CD4-positive, alpha-beta T cell treated with Interleukin-4 for 1 hour (primary cell): ENCODE data around the gene PDE4D.

ENCODE experiments used
- DNase-seq, 2 donors: peaks; one replicate each; pipeline ENCODE4 v3.0.0-alpha.2; 2020 to 2022

Gene PDE4D

GRCh38 chr5:59158637-59159391, 734.7 kb downstream of the PDE4D start:
- no peak for DNase-seq

GRCh38 chr5:59158165-59158564, 735.4 kb downstream of the PDE4D start:
- DNase-seq, result no peak

- no peak for DNase-seq
Measured at GRCh38 chr5:59157068-59157467, 736.5 kb downstream of the PDE4D start.

- DNase-seq, result peak in 1 of 2 donors; percentile 5
Measured at GRCh38 chr5:59152701-59153245, 740.8 kb downstream of the PDE4D start.

GRCh38 chr5:59151162-59151889, 742.2 kb downstream of the PDE4D start:
- no peak for DNase-seq

- DNase-seq, result no peak
Measured at GRCh38 chr5:59149827-59150226, 743.7 kb downstream of the PDE4D start.

GRCh38 chr5:59149271-59149670, 744.3 kb downstream of the PDE4D start:
- no peak for DNase-seq

GRCh38 chr5:59146729-59147128, 746.8 kb downstream of the PDE4D start:
- peak in 1 of 2 donors; percentile 30 for DNase-seq

- DNase-seq, result no peak
Measured at GRCh38 chr5:59143926-59144333, 749.6 kb downstream of the PDE4D start.

- no peak for DNase-seq
Measured at GRCh38 chr5:59142927-59143326, 750.6 kb downstream of the PDE4D start.

- DNase-seq, result no peak
Measured at GRCh38 chr5:59142138-59142537, 751.4 kb downstream of the PDE4D start.

- DNase-seq, result no peak
Measured at GRCh38 chr5:59140133-59140532, 753.4 kb downstream of the PDE4D start.

GRCh38 chr5:59139695-59140094, 753.8 kb downstream of the PDE4D start:
- no peak for DNase-seq

GRCh38 chr5:59138509-59138908, 755.0 kb downstream of the PDE4D start:
- no peak for DNase-seq

GRCh38 chr5:59137846-59138245, 755.7 kb downstream of the PDE4D start:
- no peak for DNase-seq

GRCh38 chr5:59136549-59136948, 757.0 kb downstream of the PDE4D start:
- DNase-seq, result no peak

- no peak for DNase-seq
Measured at GRCh38 chr5:59134471-59135163, 758.9 kb downstream of the PDE4D start.

GRCh38 chr5:59133764-59134261, 759.7 kb downstream of the PDE4D start:
- DNase-seq, result no peak

GRCh38 chr5:59132131-59132530, 761.4 kb downstream of the PDE4D start:
- DNase-seq, result peak; percentile 20 to 69

GRCh38 chr5:59130431-59130830, 763.1 kb downstream of the PDE4D start:
- DNase-seq, result no peak

GRCh38 chr5:59128646-59129290, 764.8 kb downstream of the PDE4D start:
- no peak for DNase-seq

- DNase-seq, result no peak
Measured at GRCh38 chr5:59126708-59127573, 766.6 kb downstream of the PDE4D start.
